HG03469 (cell line): Measurements from ENCODE around the gene AFAP1.
A peak's percentile ranks its signal among the peaks of the same experiment; 100 is the strongest.

Source experiments
- ATAC-seq: cut with Tn5 transposase; IDR thresholded peaks from one replicate; pipeline ENCODE4 v1.9.1; 2021; ENCODE audit warnings: mild to moderate bottlenecking, moderate library complexity, moderate number of reproducible peaks; ENCODE audit not compliant: unreplicated experiment

The AFAP1 gene

DNA sequence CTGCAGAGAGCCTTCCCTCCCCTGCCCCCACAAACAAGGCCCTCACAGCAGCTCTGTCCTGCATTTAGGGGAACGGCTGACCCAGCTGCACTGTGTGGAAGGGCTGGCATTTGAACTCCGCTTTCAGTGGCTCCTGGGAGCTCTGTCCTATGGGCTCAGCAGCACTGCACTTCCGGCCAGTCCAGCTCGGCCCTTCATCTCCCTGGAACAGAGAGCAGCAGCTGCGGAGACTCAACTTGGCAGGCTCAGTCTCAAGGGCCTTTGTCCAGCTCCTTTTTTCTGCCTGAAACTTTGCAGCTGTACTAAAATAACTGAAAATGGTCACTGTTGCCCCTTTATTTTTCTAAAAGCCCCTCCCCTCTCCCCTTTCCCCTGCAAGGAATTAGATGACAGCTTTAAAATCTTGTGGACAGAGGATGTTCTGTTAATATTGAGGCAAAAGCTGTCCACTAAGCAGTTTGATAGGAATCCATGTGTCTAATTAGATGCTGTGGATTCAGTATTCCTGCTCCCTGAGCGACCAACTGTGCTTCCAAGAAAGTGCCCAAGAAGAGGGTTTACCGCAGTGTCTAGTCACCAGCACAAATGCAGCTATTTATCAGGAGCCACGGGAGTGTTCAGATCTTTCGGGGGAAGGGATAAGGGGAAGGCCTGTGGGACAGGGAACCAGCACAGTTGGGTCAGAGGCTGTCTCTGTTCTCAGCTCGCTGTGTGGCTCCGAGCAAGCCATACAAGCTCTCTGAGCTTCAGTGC is 133.1 kb downstream of the AFAP1 start:
- no peak for ATAC-seq

DNA sequence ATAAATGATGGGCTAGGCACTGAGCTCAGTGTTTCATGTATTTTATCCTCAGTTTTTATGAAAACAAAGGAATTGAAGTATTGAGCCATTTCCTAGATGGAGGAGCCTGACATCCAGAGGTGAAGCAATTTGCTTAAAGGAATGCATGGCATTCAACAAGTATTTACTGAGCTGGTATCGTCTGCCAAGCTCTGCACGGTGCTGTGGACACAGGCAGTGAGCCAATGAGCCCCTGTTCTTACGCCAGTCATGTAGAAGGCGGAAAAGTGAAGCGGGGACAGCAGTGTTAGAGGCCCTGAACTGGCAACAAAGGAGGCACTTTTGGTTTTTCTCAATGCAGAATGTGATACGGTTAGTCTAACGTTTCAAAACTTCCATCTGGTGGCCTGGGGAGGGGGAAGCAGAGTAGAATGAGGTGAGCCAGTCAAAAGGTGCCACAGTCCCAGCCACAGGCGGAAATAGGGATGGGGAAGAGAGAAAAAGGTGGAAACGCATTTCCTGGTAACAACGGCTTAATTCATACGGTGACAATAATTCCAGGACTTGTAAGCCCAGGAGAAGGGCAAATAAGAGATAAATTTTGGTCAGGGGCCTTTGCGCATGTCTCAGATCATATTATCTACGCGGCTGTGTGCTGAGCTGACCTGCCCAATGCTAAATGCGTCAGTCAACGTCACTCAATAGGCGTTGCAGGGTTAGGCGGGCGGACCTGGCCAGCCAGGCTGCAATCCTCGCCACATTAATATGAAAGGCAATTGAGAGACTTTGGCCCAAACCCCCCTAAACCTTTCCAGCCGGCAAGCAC is 133.9 kb downstream of the AFAP1 start:
- ATAC-seq, result no peak

DNA sequence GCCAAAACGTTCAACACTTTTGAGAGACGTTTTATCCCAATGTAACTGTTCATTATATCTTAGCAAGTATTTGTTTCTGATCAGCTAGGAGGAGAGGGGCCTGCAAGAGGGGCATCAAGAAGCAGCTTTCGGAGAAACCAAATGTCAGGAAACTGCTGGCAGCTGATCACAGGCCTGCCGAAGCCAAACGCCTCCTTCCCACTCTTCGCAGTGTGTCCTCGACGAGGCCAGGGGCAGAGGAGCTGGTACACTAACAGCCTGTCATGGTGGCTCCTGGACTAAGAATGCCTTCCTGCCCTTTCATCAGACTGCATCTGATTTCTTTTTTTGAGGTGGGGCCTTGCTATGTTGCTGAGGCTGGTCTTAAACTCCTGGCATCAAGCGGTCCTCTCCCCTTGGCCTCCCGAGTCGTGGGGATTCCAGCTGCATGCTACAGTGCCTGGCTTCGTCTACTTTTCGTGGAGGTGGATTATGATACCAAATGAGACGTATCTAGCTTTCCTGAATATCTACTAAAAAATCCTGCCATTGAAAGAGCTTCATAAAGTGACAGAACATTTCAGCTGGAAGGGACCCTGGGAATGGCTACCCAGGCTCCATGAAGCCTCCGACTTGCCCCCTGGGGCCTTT is 134.8 kb downstream of the AFAP1 start:
- no peak for ATAC-seq

DNA sequence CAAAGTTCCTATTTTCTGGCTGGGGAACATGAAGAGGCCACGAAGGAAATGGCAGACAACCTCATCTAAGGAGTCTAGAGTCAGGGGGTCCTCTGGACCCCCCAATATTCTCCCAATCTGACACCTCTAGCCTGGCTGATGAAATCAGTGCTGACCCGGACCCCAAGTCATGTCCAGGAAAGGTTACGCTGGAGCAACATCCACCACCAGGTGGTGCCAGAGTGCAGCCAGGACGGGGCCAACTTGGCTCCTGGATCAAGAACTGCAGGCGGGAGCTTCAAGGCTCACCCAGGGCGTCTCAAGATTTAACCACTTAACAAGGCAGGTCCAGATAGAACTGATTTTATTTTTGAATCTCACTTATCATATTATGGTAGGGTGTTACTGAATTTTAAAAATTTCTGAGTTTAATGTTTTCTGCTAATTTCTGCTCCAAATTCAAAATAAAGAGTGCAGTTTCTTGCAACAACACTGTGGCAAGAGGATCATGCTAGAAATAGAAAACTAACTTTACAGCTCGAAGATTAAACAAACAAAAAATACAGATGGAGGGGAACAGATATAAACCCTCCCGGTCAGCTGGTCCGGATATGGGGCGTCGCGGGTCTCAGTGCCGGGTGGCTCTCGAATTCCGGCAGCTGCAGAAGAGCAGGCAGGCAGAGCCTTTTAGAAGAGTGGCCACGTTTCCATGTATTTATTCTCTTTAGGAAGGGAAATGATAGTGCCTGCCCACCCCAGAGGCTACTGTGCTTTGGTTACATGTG is 135.5 kb downstream of the AFAP1 start:
- no peak for ATAC-seq

DNA sequence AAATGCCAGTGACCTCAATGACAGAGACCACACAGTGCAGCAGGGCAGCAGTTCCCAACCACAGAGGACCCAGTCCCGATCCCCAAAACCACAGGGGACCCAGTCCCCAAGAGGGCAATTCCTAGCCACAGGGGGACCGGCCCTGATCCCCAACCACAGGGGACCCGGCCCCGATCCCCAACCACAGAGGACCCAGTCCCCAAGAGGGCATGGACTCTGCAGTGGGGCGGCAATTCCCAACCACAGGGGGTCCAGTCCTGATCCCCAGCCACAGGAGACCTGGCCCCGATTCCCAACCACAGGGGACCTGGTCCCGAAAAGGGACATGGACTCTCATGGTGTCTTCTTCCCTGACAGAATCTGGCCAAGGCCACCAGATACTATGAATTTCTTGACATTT is 136.3 kb downstream of the AFAP1 start:
- ATAC-seq, result no peak

DNA sequence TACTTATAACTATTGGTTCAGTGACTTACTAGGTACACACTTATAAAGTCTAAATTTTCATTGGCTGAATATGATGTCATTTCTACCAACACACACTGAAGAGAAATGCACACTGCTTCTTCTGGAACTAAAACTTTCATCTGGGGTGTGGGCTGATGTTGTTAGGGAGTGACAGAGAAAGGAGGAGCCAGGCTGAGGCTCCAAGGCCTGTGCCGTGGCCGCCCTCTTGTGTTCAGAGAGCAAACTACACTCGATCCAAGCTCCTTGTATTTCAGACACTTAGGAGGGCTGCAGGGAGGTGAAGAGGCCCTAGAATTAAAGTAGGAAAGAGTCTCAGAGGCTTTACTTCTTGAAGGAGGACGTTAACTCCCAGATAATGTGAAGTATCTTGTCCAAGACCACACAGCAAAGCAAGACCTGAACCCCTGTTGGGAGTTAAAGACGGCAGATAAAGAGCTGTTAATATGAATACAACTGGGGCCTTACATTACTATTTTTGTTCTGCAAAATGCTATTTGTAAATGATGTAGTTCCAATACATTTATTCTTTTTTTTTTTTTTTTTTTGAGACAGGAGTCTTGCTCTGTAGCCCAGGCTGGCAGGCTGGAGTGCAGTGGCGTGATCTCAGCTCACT is 137.5 kb downstream of the AFAP1 start:
- no peak for ATAC-seq

DNA sequence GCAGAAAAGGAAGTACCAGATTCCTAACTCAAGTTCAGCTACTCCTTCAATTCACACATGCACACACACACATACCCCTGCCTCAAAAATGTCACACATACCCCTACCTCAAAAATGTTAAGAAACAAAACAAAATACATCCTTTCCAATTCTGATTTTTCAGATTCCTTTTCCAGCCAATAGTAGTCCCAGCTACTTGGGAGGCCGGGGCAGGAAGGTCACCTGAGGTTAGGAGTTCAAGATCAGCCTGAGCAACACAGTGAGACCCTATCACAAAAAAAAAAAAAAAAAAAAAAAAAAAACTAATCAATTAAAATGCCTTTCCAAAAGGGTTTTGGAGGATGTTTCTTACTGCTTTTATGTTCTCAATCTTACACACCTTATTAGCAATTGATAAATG is 138.0 kb downstream of the AFAP1 start:
- ATAC-seq, result no peak

DNA sequence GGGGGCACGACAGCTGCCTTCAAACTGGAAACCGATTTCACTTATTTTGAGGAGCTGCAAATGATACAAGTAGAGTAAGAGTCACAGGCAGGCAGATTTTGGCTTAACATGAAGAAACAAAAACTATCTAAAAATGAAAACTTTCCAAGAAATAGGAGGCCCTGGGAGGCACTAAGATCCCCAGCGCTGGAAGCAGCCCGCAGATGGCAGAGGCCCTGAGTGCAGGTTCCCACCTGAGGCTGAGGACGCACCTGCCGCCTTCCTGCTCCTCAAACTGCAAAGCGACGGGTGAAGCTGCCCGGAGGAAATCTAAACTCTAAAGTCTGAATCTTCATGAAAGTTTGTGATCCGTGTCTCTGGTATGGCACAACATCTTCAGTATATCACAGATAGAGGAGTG is 138.7 kb downstream of the AFAP1 start:
- ATAC-seq, result no peak

DNA sequence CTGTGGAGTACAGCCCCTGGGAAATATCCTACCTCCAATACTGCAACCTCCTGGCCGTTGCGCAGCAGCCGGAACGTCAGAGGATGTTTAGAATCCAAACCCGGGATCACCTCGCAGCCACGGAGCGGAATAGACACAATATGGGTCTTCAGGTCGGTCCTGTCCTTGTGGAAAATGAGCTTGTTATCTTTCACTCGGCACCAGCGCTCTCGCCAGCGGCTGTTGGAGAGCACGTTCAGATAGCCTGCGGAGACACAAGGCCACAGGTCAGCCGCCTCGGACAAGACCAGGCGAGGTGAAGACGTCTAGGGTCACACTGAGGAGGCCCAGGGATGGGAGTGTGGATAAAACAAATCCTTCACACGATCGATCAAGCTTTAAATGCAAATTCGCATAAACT is 139.3 kb downstream of the AFAP1 start:
- ATAC-seq, result no peak

DNA sequence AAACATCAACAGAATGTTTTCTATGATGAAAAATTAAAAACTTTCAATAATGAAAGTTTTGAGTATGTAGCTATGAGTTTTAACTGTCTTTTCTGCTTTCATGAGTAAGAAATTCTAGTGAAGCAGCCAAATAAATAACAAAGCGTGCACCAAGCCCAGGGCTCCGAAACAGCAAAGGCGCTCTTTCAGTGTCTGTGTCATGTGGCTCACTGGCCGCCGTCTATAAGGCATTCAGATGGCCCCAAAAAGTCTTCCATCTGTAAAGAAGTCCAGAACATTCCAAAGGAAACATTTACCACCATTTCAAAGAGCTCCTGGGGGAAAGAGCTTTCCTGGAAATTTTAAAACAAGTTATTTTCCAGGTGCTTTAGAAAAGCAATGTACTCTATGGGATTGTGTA is 139.9 kb downstream of the AFAP1 start:
- no peak for ATAC-seq

DNA sequence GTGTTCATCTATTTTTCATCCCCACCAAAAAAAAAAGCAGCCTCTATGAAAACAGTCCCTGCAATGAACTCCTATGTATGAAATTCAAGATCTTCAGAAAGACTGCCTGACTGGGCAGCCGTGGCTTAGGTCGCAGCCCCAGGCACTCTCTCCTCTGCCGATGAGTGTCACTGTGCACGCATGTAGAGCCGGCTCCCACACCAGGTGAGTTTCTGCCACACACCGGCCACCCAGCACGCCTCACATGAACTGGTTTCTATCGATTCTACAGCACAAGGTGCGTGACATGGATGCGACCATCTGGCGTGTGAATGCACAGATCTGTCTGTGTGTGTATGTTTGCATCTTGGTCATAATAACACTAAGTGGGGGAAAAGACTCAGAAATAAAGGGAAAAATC is 140.4 kb downstream of the AFAP1 start:
- ATAC-seq, result no peak

DNA sequence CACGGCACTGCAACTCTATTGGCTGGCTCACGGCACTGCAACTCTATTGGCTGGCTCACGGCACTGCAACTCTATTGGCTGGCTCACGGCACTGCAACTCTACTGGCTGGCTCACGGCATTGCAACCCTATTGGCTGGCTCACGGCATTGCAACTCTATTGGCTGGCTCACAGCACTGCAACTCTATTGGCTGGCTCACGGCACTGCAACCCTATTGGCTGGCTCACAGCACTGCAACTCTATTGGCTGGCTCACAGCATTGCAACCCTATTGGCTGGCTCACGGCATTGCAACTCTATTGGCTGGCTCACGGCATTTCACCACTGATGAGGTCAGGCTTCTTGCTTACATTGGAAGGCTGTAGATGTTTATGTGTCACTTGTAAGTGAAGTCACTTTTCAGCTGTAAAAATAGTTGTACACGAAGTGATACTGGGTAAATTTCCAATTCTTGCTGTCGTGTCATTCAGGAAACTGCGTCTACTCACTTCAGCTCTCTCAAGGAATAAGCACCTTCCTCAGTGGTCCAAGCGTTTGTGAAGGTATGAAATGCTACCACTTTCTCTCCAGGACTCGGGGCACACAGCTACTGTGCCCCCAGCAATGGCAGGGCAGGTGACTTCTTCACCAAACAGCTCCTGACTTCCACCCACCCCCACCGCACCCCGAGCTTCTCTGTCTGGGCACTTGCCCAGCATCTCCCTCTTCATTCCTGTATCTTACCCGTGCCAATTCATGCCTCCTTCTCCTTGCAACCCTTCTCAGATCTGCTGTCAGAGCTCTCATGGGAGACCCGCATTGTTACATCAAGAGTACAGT is 141.3 kb downstream of the AFAP1 start:
- no peak for ATAC-seq

DNA sequence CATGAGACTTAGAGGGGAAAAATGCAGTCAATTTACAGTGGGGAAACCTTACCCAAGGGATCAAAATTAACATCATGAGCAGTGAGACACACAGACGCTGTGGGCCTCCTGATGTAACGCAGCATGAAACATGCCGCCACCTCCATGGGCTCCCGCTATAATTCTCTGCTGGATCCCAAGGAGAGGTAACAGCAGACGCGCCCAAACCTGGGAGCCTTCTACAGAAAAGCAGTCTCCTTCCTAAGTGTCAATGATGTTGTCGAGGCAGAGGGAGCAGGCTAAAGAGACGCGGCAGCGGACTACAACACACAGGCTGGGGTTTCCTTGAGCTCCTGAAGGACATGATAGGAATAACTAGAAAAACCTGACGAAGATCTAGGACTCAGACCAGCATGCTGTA is 142.3 kb downstream of the AFAP1 start:
- no peak for ATAC-seq

DNA sequence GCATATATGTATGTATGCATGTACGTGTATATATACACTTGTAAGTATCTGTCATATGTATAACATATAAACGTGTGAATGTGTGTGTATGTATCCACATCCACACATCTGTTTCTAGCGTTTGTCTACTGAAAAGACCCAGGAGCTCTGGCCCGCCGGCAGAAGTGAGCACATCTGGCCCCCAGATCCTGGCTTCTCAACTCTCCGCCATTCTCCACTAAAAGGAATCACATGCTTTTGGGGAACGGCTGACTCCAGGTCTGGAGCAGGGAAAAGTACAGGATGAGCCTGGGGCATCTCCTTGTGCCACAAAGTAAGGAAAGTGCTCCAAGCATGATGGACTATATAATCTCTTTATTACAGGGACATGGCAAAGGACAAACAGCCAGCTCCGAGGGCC is 143.7 kb downstream of the AFAP1 start:
- ATAC-seq, result no peak

DNA sequence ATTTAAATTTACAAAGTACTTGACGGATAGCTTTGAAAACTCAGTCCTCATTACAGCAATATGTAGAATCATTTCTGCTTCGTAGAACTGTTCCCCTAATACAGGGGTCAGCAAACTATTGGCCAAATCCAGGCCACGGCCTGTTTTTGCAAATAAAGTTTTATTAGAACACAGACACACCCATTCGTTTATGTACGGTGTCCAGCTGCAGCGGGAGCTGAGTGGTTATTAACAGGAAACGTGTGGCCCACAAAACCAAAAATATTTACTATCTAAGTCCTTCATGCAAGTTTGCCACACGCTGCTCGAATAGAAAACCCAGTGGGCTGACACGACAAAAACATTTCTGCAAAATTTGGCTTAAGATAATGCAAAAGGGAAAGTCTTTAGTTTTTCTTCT is 146.5 kb downstream of the AFAP1 start:
- ATAC-seq, result no peak

DNA sequence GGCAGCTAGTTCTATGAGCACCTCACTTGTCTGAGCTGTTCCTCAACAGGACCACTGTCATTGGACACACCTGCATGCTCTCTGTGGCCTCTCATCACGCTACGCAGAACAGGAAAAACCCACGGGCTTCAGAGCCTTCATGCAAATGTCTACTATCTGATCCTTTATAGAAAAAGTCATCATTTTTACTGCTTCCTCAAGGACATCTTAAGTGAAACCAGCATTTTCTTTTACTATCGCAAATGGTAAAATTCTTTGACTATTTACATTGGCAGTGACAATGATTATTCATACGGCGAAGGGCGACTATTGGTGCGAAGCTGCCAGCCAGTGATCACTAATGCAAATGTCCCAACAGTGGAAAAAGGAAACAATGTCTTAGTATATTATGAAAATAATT is 147.0 kb downstream of the AFAP1 start:
- ATAC-seq, result peak; percentile 83

DNA sequence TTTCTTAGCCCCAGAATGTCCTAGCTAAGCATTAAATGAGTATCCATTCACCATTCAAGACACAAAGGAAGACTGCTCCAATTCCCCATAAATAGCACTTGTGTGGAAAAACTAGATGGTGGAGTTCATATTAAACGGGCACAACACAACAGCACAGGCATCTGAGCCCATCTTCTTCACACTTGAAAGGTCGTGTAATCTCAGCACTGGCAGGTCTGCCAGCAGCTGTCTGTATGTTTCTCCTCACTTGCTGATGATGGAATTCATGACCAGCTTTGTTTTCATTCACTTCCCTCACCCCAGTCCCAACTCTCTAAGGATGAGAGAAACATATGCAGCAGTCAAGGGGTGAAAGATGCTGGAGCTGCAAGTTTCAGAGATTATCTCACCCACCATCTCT is 148.7 kb downstream of the AFAP1 start:
- no peak for ATAC-seq

DNA sequence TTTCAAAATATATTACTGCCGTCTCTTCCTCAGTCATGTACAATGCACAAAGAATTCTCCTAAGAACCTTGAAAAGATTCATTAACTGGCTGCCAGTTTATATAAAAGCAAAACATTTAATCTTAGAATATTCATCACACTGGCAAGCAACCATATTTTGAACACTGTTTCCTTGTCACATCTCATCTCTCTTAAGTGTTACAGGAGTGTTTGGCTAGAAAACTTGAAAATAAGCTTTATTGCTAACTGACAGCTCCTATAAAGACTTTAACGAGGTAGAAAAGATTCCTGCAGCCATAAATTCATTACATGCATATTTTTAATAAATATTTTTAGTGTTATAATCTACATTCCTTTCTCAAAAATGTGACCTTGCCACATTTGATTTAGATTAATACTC is 149.6 kb downstream of the AFAP1 start:
- no peak for ATAC-seq

DNA sequence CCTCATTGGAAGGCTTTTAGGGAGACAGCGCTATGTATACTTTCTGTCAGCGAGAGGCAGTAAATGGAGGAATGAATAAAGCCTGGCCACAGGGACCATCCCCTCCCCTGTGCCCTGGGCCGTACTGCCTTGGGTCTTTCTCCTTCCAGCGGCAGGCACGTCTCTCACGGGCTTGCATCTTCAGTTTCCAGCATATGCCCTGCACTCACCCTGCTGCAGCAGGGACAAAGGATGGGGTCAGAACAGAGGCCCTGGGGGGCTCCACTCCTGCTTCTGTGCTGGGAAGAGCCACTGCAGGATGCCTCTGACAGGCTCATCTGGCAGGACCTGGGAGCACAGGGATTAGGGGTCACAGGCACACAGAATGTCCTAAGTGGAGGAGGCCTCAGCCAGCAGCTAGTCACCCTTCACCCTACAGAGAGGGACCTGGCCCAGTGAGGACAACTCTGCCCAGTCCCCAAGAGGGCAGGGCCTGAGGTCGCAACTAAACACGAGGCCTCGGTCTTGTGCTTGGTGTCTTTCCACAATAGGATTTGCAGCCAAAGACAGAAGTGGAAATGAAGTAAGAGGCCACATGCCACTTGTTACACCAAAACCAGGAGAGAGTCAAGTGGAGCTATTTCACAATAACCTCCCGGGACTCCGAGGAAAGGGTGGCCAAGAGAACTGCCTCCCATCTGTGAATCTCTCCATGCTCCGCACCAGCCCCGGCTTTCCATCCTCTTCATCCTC is 150.8 kb downstream of the AFAP1 start:
- no peak for ATAC-seq
